Activated T-cell treated with anti-CD3 and anti-CD28 coated beads for 4 hours (primary cell): Measurements from ENCODE around the gene CDK1.
"Not testable (repeated sequence)": the region's sequence is repeated elsewhere in the genome, so short reads cannot be mapped to it uniquely, and the experiment has no call there.

Experiments
- DNase-seq: peaks from one replicate; pipeline ENCODE4 v3.0.0-alpha.2; 2020

The CDK1 gene

GRCh38 chr10:60818134-60818770, 40.0 kb downstream of the CDK1 start:
- no peak for DNase-seq

- DNase-seq, result no peak
These were observed 41.0 kb downstream of the CDK1 start for GRCh38 chr10:60819271-60819670.

DNA sequence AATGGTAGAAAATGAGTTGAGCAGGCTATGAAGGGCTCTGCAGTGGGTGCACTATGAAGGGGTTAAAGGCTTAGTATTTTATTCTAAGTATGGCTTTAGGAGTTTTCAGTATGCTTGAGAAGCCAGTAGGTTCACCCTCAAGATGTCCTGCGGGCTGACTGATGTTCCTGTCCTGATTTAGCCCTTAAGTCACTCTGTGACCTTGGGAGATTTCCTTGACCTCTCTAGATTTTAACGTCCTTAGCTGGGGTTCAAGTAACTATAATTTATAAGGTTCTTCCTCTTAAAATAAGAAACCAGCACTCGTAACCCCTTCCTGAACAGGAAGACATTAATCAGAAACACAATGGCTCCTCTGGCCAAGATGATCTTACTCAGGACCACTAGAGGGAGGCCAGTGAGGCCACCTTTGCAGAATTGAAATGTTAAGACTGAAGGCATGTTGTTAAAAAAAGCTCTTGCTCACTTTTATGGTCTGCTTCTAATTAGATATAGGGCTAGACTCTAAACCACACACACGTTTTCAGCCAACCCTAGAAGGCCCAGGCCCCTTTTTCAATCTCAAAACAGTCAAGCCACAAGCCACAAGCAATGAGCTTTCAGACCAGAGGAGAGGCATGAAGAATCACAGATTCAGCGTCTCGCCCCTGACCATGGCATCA, 41.9 kb downstream of the CDK1 start:
- DNase-seq, result no peak

GRCh38 chr10:60821656-60822055, 43.4 kb downstream of the CDK1 start:
- DNase-seq, result no peak

- DNase-seq, result no peak
These were observed 44.5 kb downstream of the CDK1 start for GRCh38 chr10:60822809-60823208.

DNA sequence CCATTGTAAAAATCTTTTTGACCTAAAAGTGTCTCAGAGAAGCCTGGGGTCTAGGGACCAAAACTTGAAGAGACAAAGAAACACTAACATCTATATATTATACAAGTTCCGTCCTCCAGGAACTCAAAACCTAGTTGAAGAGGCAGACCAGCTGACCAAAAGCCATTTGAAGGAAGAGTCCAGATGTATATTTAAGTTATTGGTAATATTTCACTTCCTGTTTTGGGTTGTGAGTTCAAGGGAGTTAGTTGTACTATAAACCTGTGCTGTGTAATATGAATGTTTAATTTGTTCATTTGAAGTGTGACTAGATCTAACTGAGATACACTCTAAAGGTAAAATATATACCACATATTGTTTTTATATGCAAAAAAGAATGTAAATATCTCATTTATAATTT, 45.0 kb downstream of the CDK1 start:
- DNase-seq, result no peak

DNA sequence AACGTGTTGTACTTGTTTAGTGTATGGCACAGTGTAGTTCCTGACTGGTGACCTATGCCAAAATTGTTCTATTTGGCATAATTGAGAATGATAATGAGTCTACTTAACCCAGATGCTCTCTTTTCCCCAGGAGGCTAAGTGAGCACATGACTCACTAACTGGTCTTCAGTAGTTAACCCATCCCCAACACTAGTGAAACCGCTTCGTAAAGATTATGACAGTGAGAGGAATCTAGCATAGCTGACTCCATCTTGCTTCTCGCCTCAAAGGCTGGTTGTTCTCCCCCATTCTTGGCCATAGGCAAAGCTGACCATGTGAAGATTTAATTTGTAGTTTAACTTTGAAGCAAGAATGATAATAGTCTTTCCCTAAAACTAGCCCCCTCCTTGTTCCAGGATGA, 47.2 kb downstream of the CDK1 start:
- no peak for DNase-seq

DNA sequence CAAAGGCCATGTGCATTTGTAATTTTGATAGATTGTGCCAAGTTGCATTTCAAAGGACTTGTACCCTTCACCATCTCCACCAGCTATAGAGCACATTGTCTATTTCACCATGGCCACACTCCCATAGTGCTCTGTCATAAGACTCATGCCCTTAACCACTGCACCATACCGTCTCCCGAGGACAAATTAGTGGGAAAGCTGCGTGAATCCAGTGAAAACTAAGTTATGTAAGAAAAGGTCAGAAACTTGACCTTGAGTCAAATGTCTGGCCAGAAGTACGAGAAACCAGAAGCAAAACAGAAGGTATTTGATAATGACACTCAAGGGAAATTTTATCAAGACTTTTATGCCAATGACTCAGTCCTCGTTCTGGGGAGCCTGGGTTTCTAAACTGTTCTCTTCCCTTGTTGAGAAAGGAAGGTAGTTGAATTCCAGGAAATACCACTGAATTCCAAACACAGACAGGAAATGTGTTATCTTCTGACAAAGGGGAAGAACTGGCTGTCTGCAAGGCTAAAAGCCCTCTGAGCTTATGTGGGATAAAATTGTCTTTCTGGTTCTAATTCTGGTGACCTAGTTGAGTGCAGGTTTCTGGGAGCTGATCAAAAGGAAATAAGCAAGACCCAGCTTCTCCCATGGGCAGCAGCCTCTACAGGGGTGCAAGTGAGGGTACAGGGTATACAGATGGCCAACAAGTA, 49.7 kb downstream of the CDK1 start:
- DNase-seq, result no peak

- DNase-seq, result no peak
These were observed 50.2 kb downstream of the CDK1 start for GRCh38 chr10:60828489-60828852.

DNA sequence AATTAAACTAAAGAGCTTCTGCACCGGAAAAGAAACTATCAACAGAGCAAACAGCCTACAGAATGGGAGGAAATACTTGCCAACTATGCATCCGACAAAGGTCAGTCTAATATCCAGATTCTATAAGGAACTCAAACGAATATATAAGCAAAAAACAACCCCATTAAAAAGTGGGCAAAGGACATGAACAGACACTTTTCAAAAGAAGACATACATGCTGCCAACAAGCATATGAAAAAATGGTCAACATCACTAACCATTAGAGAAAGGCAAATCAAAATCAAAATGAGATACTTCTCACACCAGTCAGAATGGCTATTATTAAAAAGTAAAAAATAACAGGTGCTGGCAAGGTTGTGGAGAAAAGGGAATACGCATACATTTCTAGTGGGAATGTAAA, 53.9 kb downstream of the CDK1 start:
- DNase-seq, result not testable (repeated sequence)

GRCh38 chr10:60834401-60834800, 56.1 kb downstream of the CDK1 start:
- no peak for DNase-seq

GRCh38 chr10:60835049-60835448, 56.8 kb downstream of the CDK1 start:
- no peak for DNase-seq

DNA sequence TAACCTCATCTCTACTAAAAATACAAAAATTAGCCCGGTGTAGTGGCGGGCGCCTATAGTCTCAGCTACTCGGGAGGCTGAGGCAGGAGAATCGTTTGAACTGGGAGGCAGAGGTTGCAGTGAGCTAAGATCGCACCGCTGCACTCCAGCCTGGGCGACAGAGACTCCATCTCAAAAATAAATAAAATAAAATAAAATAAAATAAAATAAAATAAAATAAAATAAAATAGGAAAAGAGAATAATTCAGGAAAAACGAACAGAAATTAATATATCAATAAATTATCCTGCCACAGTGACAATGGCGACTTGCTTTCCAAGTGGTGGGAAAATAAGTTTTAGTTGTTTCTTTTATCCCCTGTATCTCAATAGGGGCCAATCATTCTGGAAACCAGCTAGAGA, 62.9 kb downstream of the CDK1 start:
- DNase-seq, result not testable (repeated sequence)

GRCh38 chr10:60842694-60843093, 64.4 kb downstream of the CDK1 start:
- DNase-seq, result no peak
